HCT116 (cell line): ENCODE data around the gene S1PR4. TPM values are rescaled to one million over a fixed set of nuclear protein-coding genes. Genes with fewer than 3 reads are reported as not detected.

ENCODE experiments used
- ATAC-seq: fragments of 200-7000 bp; cut with Tn5 transposase; 2 replicates; pipeline ENCODE4 v1.9.1; 2020; ENCODE audit warnings: mild to moderate bottlenecking, moderate library complexity
- BruUV-seq: library from RNA; stranded (reverse); fragments of 400-500 nt; replicated peaks from 2 replicates; lab custom pipeline; 2021; lab: Mats Ljungman, UMichigan
- CTCF ChIA-PET: fragments of 300-600 bp; sonication (Branson Sonifier 250); formaldehyde crosslinking; loops from one replicate; lab custom pipeline; 2021; ENCODE audit warnings: antibody characterized with exemption; lab: Charles Lee
- POLR2A ChIA-PET: fragments of 300-600, 350-600 bp; sonication (Branson Sonifier 250); formaldehyde crosslinking; loops from one replicate; lab custom pipeline; 2021; ENCODE audit warnings: antibody characterized with exemption; lab: Charles Lee
- RAD21 ChIA-PET, 2 experiments: fragments of 300-600 bp; sonication (Branson Sonifier 250); formaldehyde crosslinking; loops; one replicate each; lab custom pipeline; 2023; ENCODE audit warnings: low total read pairs in 2 of 2; ENCODE audit not compliant: uncharacterized antibody in 2 of 2, unreplicated experiment in 2 of 2, low non-redundant PET in 1 of 2; lab: Charles Lee
- DNase-seq: peaks from one replicate; pipeline ENCODE4 v3.0.0-alpha.2; 2010; ENCODE audit warnings: low read depth, low spot score
- H2AFZ ChIP-seq: fragments of 200-600 bp; shearing (Covaris generic), sonication (generic); 2 replicates; pipeline ENCODE4 v1.6.1; 2017; ENCODE audit warnings: low read depth, mixed run types, mixed read lengths, antibody characterized with exemption, low read length; ENCODE audit not compliant: poor library complexity, severe bottlenecking
- H3K27ac ChIP-seq: 2 replicates; pipeline ENCODE4 v1.5.1; 2012; ENCODE audit warnings: low read depth, low read length
- H3K27me3 ChIP-seq: fragments of 200-600 bp; sonication (generic); 2 replicates; pipeline ENCODE4 v1.6.1; 2016; ENCODE audit warnings: mixed run types, low read length, mixed read lengths; ENCODE audit not compliant: insufficient read depth
- H3K36me3 ChIP-seq, 2 experiments: fragments of 200-500 bp in 1 of 2; fragments of 200-600 bp in 1 of 2; sonication (Bioruptor generic) in 1 of 2; sonication (generic) in 1 of 2; 2 replicates each; pipeline versions ENCODE4 v1.5.1 to v1.6.1; 2014 to 2016; ENCODE audit warnings: low read length in 2 of 2, inconsistent platforms in 1 of 2, mixed read lengths in 1 of 2, mixed run types in 1 of 2; ENCODE audit not compliant: insufficient read depth in 2 of 2, control insufficient read depth in 1 of 2
- H3K4me1 ChIP-seq, 2 experiments: fragments of 200-600 bp in 1 of 2; sonication (generic) in 1 of 2; 2 replicates each; pipeline versions ENCODE4 v1.5.1 to v1.6.1; 2012 to 2017; ENCODE audit warnings: low read length in 2 of 2, inconsistent platforms in 1 of 2, mild to moderate bottlenecking in 1 of 2, mixed read lengths in 1 of 2, mixed run types in 1 of 2, moderate library complexity in 1 of 2; ENCODE audit not compliant: insufficient read depth in 2 of 2, control insufficient read depth in 1 of 2
- H3K4me2 ChIP-seq: fragments of 200-600 bp; sonication (generic); 2 replicates; pipeline ENCODE4 v1.6.1; 2017; ENCODE audit warnings: mixed run types, low read length, mixed read lengths
- H3K4me3 ChIP-seq, 2 experiments: fragments of 200-600 bp in 1 of 2; sonication (generic) in 1 of 2; replicated peaks in 1 of 2; 2 replicates each; pipeline ENCODE4 v1.5.1; 2011 to 2016; ENCODE audit warnings: low read length in 2 of 2, control low read depth in 1 of 2, low read depth in 1 of 2, mild to moderate bottlenecking in 1 of 2, mixed read lengths in 1 of 2, mixed run types in 1 of 2
- H3K79me2 ChIP-seq: fragments of 200-600 bp; sonication (generic); 2 replicates; pipeline ENCODE4 v1.6.1; 2017; ENCODE audit warnings: mild to moderate bottlenecking, mixed run types, low read length, moderate library complexity, mixed read lengths; ENCODE audit not compliant: insufficient read depth
- H3K9ac ChIP-seq: fragments of 200-600 bp; sonication (generic); 2 replicates; pipeline ENCODE4 v1.6.1; 2016; ENCODE audit warnings: low read length, mixed read lengths
- H3K9me2 ChIP-seq: fragments of 200-600 bp; sonication (generic), shearing (Covaris generic); 2 replicates; pipeline ENCODE4 v1.6.1; 2017; ENCODE audit warnings: mixed run types, mild to moderate bottlenecking, moderate library complexity; ENCODE audit not compliant: insufficient read depth
- H3K9me3 ChIP-seq, 2 experiments: fragments of 200-500 bp in 1 of 2; fragments of 200-600 bp in 1 of 2; sonication (Bioruptor generic) in 1 of 2; sonication (generic) in 1 of 2; 2 replicates each; pipeline ENCODE4 v1.6.1; 2014 to 2017; ENCODE audit warnings: low read length in 2 of 2, mixed read lengths in 2 of 2, inconsistent platforms in 1 of 2, low read depth in 1 of 2, mild to moderate bottlenecking in 1 of 2, mixed run types in 1 of 2, moderate library complexity in 1 of 2; ENCODE audit not compliant: control insufficient read depth in 1 of 2, insufficient read depth in 1 of 2
- H4K20me1 ChIP-seq: fragments of 200-600 bp; sonication (generic), shearing (Covaris generic); 2 replicates; pipeline ENCODE4 v1.6.1; 2017; ENCODE audit warnings: mixed run types, mild to moderate bottlenecking, moderate library complexity; ENCODE audit not compliant: insufficient read depth
- CBX3 ChIP-seq: IDR thresholded peaks from 2 replicates; pipeline ENCODE4 v1.6.1; 2012; ENCODE audit warnings: low read depth
- POLR2A ChIP-seq: IDR thresholded peaks from 2 replicates; pipeline ENCODE4 v1.7.0; 2011; ENCODE audit warnings: borderline replicate concordance; ENCODE audit not compliant: insufficient read depth, insufficient read length; ENCODE audit errors: extremely low read depth
- RAD21 ChIP-seq: IDR thresholded peaks from 2 replicates; pipeline ENCODE4 v1.6.1; 2012; ENCODE audit warnings: low read depth, mild to moderate bottlenecking
- SRF ChIP-seq: IDR thresholded peaks from 2 replicates; pipeline ENCODE4 v1.6.1; 2012; ENCODE audit warnings: low read depth
- TCF7L2 ChIP-seq: IDR thresholded peaks from 2 replicates; pipeline ENCODE4 v1.7.0; 2011; ENCODE audit warnings: borderline replicate concordance, inconsistent platforms; ENCODE audit not compliant: insufficient read depth, insufficient read length; ENCODE audit errors: extremely low read depth
- ZFX ChIP-seq: fragments of 450-650 bp; IDR thresholded peaks from 2 replicates; pipeline ENCODE4 v1.6.1; 2017
- ZNF274 ChIP-seq: fragments of 200-500 bp; sonication (Bioruptor generic); IDR thresholded peaks from 2 replicates; pipeline ENCODE4 v1.6.1; 2014; ENCODE audit warnings: mild to moderate bottlenecking, low read depth, low read length, inconsistent platforms
- intact Hi-C: fragments of 100-400 bp; cut with micrococcal nuclease; formaldehyde crosslinking; loops from 2 replicates; pipeline ENCODE4 v1.10.0; 2022
- total RNA-seq: library from RNA; stranded (reverse); gene quantifications from one replicate; pipeline ENCODE4 v1.2.1, GENCODE V29; 2021; ENCODE audit not compliant: unreplicated experiment
- TF ChIP-seq, protein P1 (sequence below), 3 experiments: fragments of 200-600 bp in 1 of 3; sonication (generic) in 1 of 3; IDR thresholded peaks in 2 of 3; conservative IDR thresholded peaks in 1 of 3; 2 replicates each; pipeline ENCODE4 v1.5.1; 2012 to 2017; ENCODE audit warnings: low read depth in 2 of 3, low read length in 2 of 3, antibody characterized with exemption in 1 of 3, borderline replicate concordance in 1 of 3, control low read depth in 1 of 3, mild to moderate bottlenecking in 1 of 3, mixed read lengths in 1 of 3, mixed run types in 1 of 3, moderate library complexity in 1 of 3; ENCODE audit not compliant: insufficient read depth in 1 of 3
- TF ChIP-seq, protein P2 (sequence below): IDR thresholded peaks from 2 replicates; pipeline ENCODE4 v1.6.1; 2012; ENCODE audit warnings: low read depth

The S1PR4 gene
- total RNA-seq, 1 experiment from 2014 or later, result 0.71 TPM

DNA sequence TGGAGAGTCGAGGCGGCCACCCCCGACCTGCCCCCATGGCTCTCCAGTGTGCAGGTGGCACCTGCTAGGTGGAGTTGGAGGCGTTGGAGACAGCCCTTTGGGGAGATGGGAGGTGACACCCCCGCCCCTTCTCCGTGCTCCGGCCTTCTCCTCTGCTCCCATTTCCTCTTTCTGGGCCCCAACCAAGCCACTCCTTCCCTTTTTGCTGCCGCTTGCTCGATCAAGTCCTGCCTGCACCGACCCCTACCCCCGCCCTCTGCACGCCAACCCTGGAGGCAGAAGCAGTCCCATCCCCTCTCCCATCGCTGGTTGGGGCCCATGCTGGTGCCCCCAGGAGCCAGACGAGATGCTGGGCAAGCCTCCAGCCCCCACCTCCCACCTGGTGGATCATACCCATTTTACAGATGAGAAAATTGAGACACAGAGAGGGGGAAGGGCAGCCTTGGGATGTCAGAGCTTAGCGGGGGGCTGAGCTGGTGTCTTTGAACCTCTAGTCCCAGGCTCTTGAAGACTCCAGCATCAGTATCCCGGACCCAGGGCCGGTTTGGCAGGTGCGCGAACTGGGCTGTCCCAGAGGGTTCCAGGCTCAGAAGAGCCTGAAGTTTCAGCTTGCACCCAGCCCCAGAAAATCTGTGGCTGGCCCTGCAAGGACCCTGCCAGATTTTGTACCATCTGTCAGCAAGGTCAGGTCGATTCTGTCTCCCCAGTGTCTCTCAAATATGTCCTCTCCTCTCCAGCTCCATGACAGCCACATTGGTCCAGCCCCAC is 32.5 kb upstream of the S1PR4 start:
- no peak overlapping the region for H3K4me3 ChIP-seq
- H2AFZ ChIP-seq, result no peak overlapping the region
- DNase-seq, result no peak
- no peaks in the 10 kb centered on the region for H3K9me3 ChIP-seq
- no peak overlapping the region for H3K4me2 ChIP-seq
- H3K9me2 ChIP-seq, result no peaks in the 10 kb centered on the region
- BruUV-seq, result no TSS peak
- no peaks in the 10 kb centered on the region for H3K79me2 ChIP-seq
- no peak overlapping the region for H3K9ac ChIP-seq
- H3K27ac ChIP-seq, result no peak overlapping the region
- H3K27me3 ChIP-seq, result no peaks in the 10 kb centered on the region
- no peaks in the 10 kb centered on the region for H3K36me3 ChIP-seq
- POLR2A ChIA-PET, result no interaction called here
- H4K20me1 ChIP-seq, result no peaks in the 10 kb centered on the region
- intact Hi-C loops, result no loop called here
- CTCF ChIA-PET, result interaction anchor here (2.1 kb wide), 1 partner anchor 17 kb away, joined by 6 read pairs; no protein-coding TSS in a partner anchor
- peaks cover 12 to 18% of the 10 kb centered on the region in 2 experiments for H3K4me1 ChIP-seq
- no peak for TF ChIP-seq POLR2A
- RAD21 ChIA-PET, result no interaction called here
- ATAC-seq, result no peak

DNA sequence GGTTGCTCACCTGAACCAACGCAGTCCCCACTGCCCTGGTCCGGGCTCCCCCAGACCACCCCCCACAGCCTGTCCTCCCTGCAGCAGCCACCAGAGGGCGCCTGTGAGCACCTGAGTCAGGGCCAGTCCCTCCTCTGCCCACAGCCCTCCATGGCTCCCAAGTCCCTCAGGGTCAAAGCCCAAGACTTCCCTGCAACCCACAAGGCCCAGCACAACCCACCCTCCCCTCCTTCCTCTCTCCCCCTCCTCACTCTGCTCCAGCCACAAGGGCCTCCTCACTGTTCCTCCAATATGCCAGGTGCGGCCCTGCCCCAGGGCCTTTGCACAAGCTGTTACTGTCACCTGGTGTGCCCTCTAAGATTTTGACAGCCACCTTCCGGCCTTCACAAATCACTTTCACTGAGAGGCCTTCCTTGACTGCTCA is 31.9 kb upstream of the S1PR4 start:
- Histone ChIP-seq H3K9ac (no peak overlapping the region), H3K9me3 (no peaks in the 10 kb centered on the region), H3K79me2 (no peaks in the 10 kb centered on the region), H3K4me3 (no peak overlapping the region), H3K27me3 (no peaks in the 10 kb centered on the region), H4K20me1 (no peaks in the 10 kb centered on the region), H3K4me2 (no peak overlapping the region), H3K9me2 (no peaks in the 10 kb centered on the region), H3K36me3 (no peaks in the 10 kb centered on the region), H3K27ac (no peak overlapping the region), H2AFZ (no peak overlapping the region), H3K4me1 (peaks cover 12 to 14% of the 10 kb centered on the region in 2 experiments)
- ChIA-PET RAD21 (no interaction called here), POLR2A (no interaction called here), CTCF (interaction anchor here (0.7 to 2.1 kb wide), 2 partner anchors 18 to 118 kb away, joined by 4 to 6 read pairs; no protein-coding TSS in a partner anchor)
- BruUV-seq, result no TSS peak
- intact Hi-C loops, result no loop called here
- no peak for DNase-seq
- ATAC-seq, result peak; percentile 80
- TF ChIP-seq SRF (no peak), CBX3 (peak; percentile 68), ZNF274 (no peak), RAD21 (no peak), ZFX (no peak), TCF7L2 (no peak)
- TF ChIP-seq, protein P1, sequence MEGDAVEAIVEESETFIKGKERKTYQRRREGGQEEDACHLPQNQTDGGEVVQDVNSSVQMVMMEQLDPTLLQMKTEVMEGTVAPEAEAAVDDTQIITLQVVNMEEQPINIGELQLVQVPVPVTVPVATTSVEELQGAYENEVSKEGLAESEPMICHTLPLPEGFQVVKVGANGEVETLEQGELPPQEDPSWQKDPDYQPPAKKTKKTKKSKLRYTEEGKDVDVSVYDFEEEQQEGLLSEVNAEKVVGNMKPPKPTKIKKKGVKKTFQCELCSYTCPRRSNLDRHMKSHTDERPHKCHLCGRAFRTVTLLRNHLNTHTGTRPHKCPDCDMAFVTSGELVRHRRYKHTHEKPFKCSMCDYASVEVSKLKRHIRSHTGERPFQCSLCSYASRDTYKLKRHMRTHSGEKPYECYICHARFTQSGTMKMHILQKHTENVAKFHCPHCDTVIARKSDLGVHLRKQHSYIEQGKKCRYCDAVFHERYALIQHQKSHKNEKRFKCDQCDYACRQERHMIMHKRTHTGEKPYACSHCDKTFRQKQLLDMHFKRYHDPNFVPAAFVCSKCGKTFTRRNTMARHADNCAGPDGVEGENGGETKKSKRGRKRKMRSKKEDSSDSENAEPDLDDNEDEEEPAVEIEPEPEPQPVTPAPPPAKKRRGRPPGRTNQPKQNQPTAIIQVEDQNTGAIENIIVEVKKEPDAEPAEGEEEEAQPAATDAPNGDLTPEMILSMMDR (IDR thresholded peaks at IDR 0.05 in 2 of 3, conservative IDR thresholded peaks at IDR 0.05 in 1 of 3; ENCODE audit: borderline replicate concordance in 1 of 3, insufficient read depth in 1 of 3, low read depth in 2 of 3, low read length in 2 of 3), result peak in 2 of 3 experiments; percentile 92 to 98; a peak in 4 of 6 replicates
- TF ChIP-seq, protein P2, sequence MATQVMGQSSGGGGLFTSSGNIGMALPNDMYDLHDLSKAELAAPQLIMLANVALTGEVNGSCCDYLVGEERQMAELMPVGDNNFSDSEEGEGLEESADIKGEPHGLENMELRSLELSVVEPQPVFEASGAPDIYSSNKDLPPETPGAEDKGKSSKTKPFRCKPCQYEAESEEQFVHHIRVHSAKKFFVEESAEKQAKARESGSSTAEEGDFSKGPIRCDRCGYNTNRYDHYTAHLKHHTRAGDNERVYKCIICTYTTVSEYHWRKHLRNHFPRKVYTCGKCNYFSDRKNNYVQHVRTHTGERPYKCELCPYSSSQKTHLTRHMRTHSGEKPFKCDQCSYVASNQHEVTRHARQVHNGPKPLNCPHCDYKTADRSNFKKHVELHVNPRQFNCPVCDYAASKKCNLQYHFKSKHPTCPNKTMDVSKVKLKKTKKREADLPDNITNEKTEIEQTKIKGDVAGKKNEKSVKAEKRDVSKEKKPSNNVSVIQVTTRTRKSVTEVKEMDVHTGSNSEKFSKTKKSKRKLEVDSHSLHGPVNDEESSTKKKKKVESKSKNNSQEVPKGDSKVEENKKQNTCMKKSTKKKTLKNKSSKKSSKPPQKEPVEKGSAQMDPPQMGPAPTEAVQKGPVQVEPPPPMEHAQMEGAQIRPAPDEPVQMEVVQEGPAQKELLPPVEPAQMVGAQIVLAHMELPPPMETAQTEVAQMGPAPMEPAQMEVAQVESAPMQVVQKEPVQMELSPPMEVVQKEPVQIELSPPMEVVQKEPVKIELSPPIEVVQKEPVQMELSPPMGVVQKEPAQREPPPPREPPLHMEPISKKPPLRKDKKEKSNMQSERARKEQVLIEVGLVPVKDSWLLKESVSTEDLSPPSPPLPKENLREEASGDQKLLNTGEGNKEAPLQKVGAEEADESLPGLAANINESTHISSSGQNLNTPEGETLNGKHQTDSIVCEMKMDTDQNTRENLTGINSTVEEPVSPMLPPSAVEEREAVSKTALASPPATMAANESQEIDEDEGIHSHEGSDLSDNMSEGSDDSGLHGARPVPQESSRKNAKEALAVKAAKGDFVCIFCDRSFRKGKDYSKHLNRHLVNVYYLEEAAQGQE, result no peak
